H9 (cell line): ENCODE data around the gene SKAP1. TPM values are rescaled to one million over a fixed set of nuclear protein-coding genes. Genes with fewer than 3 reads are reported as not detected.

Experiments
- DNase-seq: peaks from one replicate; pipeline ENCODE4 v3.0.0-alpha.2; 2017
- H2AFZ ChIP-seq: one replicate; pipeline ENCODE4 v1.6.1; 2013; ENCODE audit warnings: mild to moderate bottlenecking, low read length, control low read depth, moderate library complexity
- H2AK5ac ChIP-seq: 2 replicates; pipeline ENCODE4 v1.6.1; 2013; ENCODE audit warnings: low read length, control low read depth, mixed read lengths; ENCODE audit not compliant: insufficient read length
- H2BK120ac ChIP-seq: one replicate; pipeline ENCODE4 v1.6.1; 2013; ENCODE audit warnings: low read depth, mild to moderate bottlenecking, low read length, control low read depth, inconsistent platforms; ENCODE audit not compliant: poor library complexity, severe bottlenecking
- H2BK12ac ChIP-seq: 2 replicates; pipeline ENCODE4 v1.6.1; 2013; ENCODE audit warnings: low read length, control low read depth, mixed read lengths, low read depth; ENCODE audit not compliant: insufficient read length
- H2BK15ac ChIP-seq: 2 replicates; pipeline ENCODE4 v1.6.1; 2013; ENCODE audit warnings: low read depth, low read length, control low read depth
- H2BK20ac ChIP-seq: one replicate; pipeline ENCODE4 v1.6.1; 2013; ENCODE audit warnings: low read depth, mild to moderate bottlenecking, low read length, control low read depth, inconsistent platforms; ENCODE audit not compliant: poor library complexity, severe bottlenecking
- H2BK5ac ChIP-seq: 2 replicates; pipeline ENCODE4 v1.6.1; 2013; ENCODE audit warnings: low read length, control low read depth, mixed read lengths; ENCODE audit not compliant: insufficient read length
- H3K14ac ChIP-seq: 2 replicates; pipeline ENCODE4 v1.6.1; 2013; ENCODE audit warnings: low read length, control low read depth; ENCODE audit not compliant: insufficient read depth
- H3K18ac ChIP-seq: 2 replicates; pipeline ENCODE4 v1.6.1; 2013; ENCODE audit warnings: low read depth, mild to moderate bottlenecking, mixed read lengths, low read length, control low read depth; ENCODE audit not compliant: insufficient read length
- H3K23ac ChIP-seq: 2 replicates; pipeline ENCODE4 v1.6.1; 2013; ENCODE audit warnings: low read length, control low read depth, mixed read lengths, low read depth; ENCODE audit not compliant: insufficient read length
- H3K23me2 ChIP-seq: 2 replicates; pipeline ENCODE4 v1.6.1; 2013; ENCODE audit warnings: low read depth, mild to moderate bottlenecking, mixed read lengths, low read length, control low read depth; ENCODE audit not compliant: insufficient read length, poor library complexity, severe bottlenecking
- H3K27ac ChIP-seq: 2 replicates; pipeline ENCODE4 v1.5.1; 2013; ENCODE audit warnings: low read length, control low read depth, mixed read lengths, low read depth; ENCODE audit not compliant: insufficient read length
- H3K27me3 ChIP-seq: 2 replicates; pipeline ENCODE4 v1.6.1; 2013; ENCODE audit warnings: low read length, control low read depth, inconsistent platforms; ENCODE audit not compliant: insufficient read depth
- H3K4ac ChIP-seq: 2 replicates; pipeline ENCODE4 v1.6.1; 2013; ENCODE audit warnings: low read depth, mild to moderate bottlenecking, control low read depth, inconsistent platforms, low read length, moderate library complexity
- H3K4me1 ChIP-seq: 2 replicates; pipeline ENCODE4 v1.6.1; 2013; ENCODE audit warnings: low read length, control low read depth, inconsistent platforms; ENCODE audit not compliant: insufficient read depth
- H3K4me2 ChIP-seq: 2 replicates; pipeline ENCODE4 v1.6.1; 2013; ENCODE audit warnings: low read length, control low read depth, mixed read lengths; ENCODE audit not compliant: insufficient read length, insufficient read depth
- H3K56ac ChIP-seq: 2 replicates; pipeline ENCODE4 v1.6.1; 2013; ENCODE audit warnings: low read depth, mild to moderate bottlenecking, mixed read lengths, low read length, control low read depth; ENCODE audit not compliant: insufficient read length
- H3K79me1 ChIP-seq: 2 replicates; pipeline ENCODE4 v1.6.1; 2013; ENCODE audit warnings: low read depth, mild to moderate bottlenecking, moderate library complexity, low read length, control low read depth, inconsistent platforms; ENCODE audit not compliant: insufficient read depth, poor library complexity, severe bottlenecking
- H3K79me2 ChIP-seq: 2 replicates; pipeline ENCODE4 v1.6.1; 2013; ENCODE audit warnings: low read length, control low read depth, inconsistent platforms; ENCODE audit not compliant: insufficient read depth
- H3K9ac ChIP-seq: 2 replicates; pipeline ENCODE4 v1.6.1; 2013; ENCODE audit warnings: low read length, control low read depth, mixed read lengths; ENCODE audit not compliant: insufficient read length; ENCODE audit errors: extremely low read depth
- H3K9me3 ChIP-seq: one replicate; pipeline ENCODE4 v1.6.1; 2013; ENCODE audit warnings: low read depth, low read length, inconsistent platforms; ENCODE audit not compliant: control insufficient read depth
- H3T11ph ChIP-seq: one replicate; pipeline ENCODE4 v1.6.1; 2013; ENCODE audit warnings: mild to moderate bottlenecking, low read length, control low read depth, inconsistent platforms
- H4K20me1 ChIP-seq: one replicate; pipeline ENCODE4 v1.6.1; 2013; ENCODE audit not compliant: control insufficient read depth, insufficient read length, insufficient read depth
- H4K5ac ChIP-seq: 2 replicates; pipeline ENCODE4 v1.6.1; 2013; ENCODE audit warnings: low read depth, mild to moderate bottlenecking, mixed read lengths, low read length, control low read depth; ENCODE audit not compliant: insufficient read length
- H4K8ac ChIP-seq: replicated peaks from 2 replicates; pipeline ENCODE4 v1.6.1; 2013; ENCODE audit warnings: low read length, control low read depth, mixed read lengths, low read depth; ENCODE audit not compliant: insufficient read length
- H4K91ac ChIP-seq: 2 replicates; pipeline ENCODE4 v1.6.1; 2013; ENCODE audit warnings: low read depth, mild to moderate bottlenecking, moderate library complexity, mixed read lengths, low read length, control low read depth; ENCODE audit not compliant: insufficient read length
- H3K27ac Mint-ChIP-seq, 3 experiments: 2 replicates in 2 of 3; 3 replicates in 1 of 3; pipeline ENCODE4 v1.8.0; 2020 to 2021; ENCODE audit warnings: mixed read lengths in 3 of 3, mild to moderate bottlenecking in 1 of 3, moderate library complexity in 1 of 3
- H3K27me3 Mint-ChIP-seq: 2 replicates; pipeline ENCODE4 v1.8.0; 2021; ENCODE audit warnings: low read depth, mild to moderate bottlenecking, moderate library complexity, mixed read lengths
- H3K36me3 Mint-ChIP-seq, 3 experiments: 2 replicates in 2 of 3; 3 replicates in 1 of 3; pipeline ENCODE4 v1.8.0; 2020 to 2021; ENCODE audit warnings: low read depth in 3 of 3, mixed read lengths in 3 of 3; ENCODE audit not compliant: insufficient read depth in 1 of 3
- H3K4me1 Mint-ChIP-seq, 2 experiments: 2 replicates each; pipeline ENCODE4 v1.8.0; 2020; ENCODE audit warnings: mixed read lengths in 2 of 2
- H3K4me3 Mint-ChIP-seq, 2 experiments: 2 replicates in 1 of 2; 3 replicates in 1 of 2; pipeline ENCODE4 v1.8.0; 2020 to 2021; ENCODE audit warnings: mild to moderate bottlenecking in 2 of 2, mixed read lengths in 2 of 2, moderate library complexity in 1 of 2
- H3K9me3 Mint-ChIP-seq, 2 experiments: 2 replicates in 1 of 2; 3 replicates in 1 of 2; pipeline ENCODE4 v1.8.0; 2020; ENCODE audit warnings: mild to moderate bottlenecking in 2 of 2, mixed read lengths in 2 of 2, moderate library complexity in 1 of 2
- CTCF ChIP-seq: fragments of 200-600 bp; sonication (generic); conservative IDR thresholded peaks from 3 replicates; pipeline ENCODE4 v1.8.0; 2021; ENCODE audit warnings: antibody characterized with exemption, mild to moderate bottlenecking
- WGBS: extraction: QIAGEN DNeasy Blood & Tissue Kit; methylation state at CpG from one replicate; pipeline ENCODE4 v1.1.7; 2013; ENCODE audit warnings: missing lambda C conversion rate, low lambda C conversion rate, mixed read lengths; ENCODE audit not compliant: insufficient read length; ENCODE audit errors: extremely low coverage; 5-methylcytosine and 5-hydroxymethylcytosine counted together
- total RNA-seq: library from RNA; stranded (reverse); gene quantifications from 2 replicates; pipeline ENCODE4 v1.2.1, GENCODE V29; 2021

Gene SKAP1
- total RNA-seq, 1 experiment from 2014 or later: not detected

DNA sequence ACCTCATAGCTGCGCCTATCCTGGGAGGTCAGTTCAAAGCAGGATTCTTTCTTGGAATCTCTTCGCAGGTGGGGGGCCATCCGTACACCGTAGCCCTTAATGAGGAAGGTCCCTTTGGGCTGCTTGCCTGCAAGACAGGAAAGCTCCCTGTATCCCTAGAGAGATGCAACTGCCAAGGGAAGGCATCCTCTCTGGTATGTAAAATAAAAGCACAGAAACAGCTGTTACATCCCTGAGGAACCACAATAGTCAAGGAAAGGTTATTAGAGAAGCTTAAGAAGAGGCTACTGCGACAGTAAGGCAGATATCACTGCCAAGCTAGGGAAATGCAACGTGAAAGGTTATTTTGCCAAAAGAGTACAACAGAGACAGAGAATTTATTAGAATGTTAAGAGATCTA lies 245.3 kb downstream of the SKAP1 start:
- Histone ChIP-seq H3K18ac (no peak overlapping the region), H3K14ac (no peak overlapping the region), H3K56ac (no peak overlapping the region), H3K9me3 (no peaks in the 10 kb centered on the region), H3K79me2 (no peaks in the 10 kb centered on the region), H3K27me3 (no peaks in the 10 kb centered on the region; the same call in 1 of the 2 replicates), H2BK20ac (no peak overlapping the region), H2AFZ (no peak overlapping the region), H4K20me1 (no peaks in the 10 kb centered on the region), H3K27ac (no peak overlapping the region), H2AK5ac (no peak overlapping the region), H3K79me1 (no peaks in the 10 kb centered on the region), H4K8ac (no peak overlapping the region), H3K23ac (no peak overlapping the region), H3T11ph (no peak overlapping the region), H4K91ac (no peak overlapping the region), H2BK12ac (no peak overlapping the region), H2BK5ac (no peak overlapping the region), H3K4me2 (no peak overlapping the region), H3K23me2 (no peaks in the 10 kb centered on the region), H4K5ac (no peak overlapping the region), H2BK120ac (no peak overlapping the region), H2BK15ac (no peak overlapping the region), H3K4me1 (no peaks in the 10 kb centered on the region), H3K9ac (no peak overlapping the region), H3K4ac (no peak overlapping the region)
- Mint-ChIP-seq H3K4me3 (no peak overlapping the region), H3K27ac (no peak overlapping the region), H3K27me3 (peaks cover 14% of the 10 kb centered on the region), H3K36me3 (no peaks in the 10 kb centered on the region), H3K9me3 (no peaks in the 10 kb centered on the region), H3K4me1 (peaks cover 9 to 15% of the 10 kb centered on the region in 2 experiments)
- no peak for DNase-seq
- TF ChIP-seq CTCF: no peak
- no CpG with 5 or more reads among the region's 6 CpGs for WGBS
